Raji (cell line): Measurements from ENCODE around the gene TBC1D25.

Experiments
- POLR2A ChIP-seq: IDR thresholded peaks from 2 replicates; pipeline ENCODE4 v1.6.1; 2011; ENCODE audit warnings: low read depth, low read length, control low read depth; ENCODE audit not compliant: insufficient read depth

The TBC1D25 gene

GRCh38 chrX:48539345-48540027, at the start of gene TBC1D25:
Gene TBC1D25 (plus strand): TSS chrX:48539714. CDS start chrX:48539798, 84 bp downstream.
- no peak for TF ChIP-seq POLR2A

GRCh38 chrX:48489892-48490291, 49.6 kb upstream of the TBC1D25 start:
- no peak for TF ChIP-seq POLR2A

GRCh38 chrX:48490661-48491060, 48.9 kb upstream of the TBC1D25 start:
- TF ChIP-seq POLR2A, result no peak

- TF ChIP-seq POLR2A, result no peak
Observed at GRCh38 chrX:48491809-48492208, 47.7 kb upstream of the TBC1D25 start.

GRCh38 chrX:48492293-48492910, 47.1 kb upstream of the TBC1D25 start:
- no peak for TF ChIP-seq POLR2A

- TF ChIP-seq POLR2A, result no peak
Observed at GRCh38 chrX:48493890-48494364, 45.6 kb upstream of the TBC1D25 start.

GRCh38 chrX:48496660-48497059, 42.9 kb upstream of the TBC1D25 start:
- no peak for TF ChIP-seq POLR2A

GRCh38 chrX:48497871-48498270, 41.6 kb upstream of the TBC1D25 start:
- no peak for TF ChIP-seq POLR2A

- TF ChIP-seq POLR2A, result no peak
Observed at GRCh38 chrX:48498374-48498809, 41.1 kb upstream of the TBC1D25 start.

- TF ChIP-seq POLR2A, result no peak
Observed at GRCh38 chrX:48504261-48504660, 35.3 kb upstream of the TBC1D25 start.

- no peak for TF ChIP-seq POLR2A
Observed at GRCh38 chrX:48505481-48505880, 34.0 kb upstream of the TBC1D25 start.

- no peak for TF ChIP-seq POLR2A
Observed at GRCh38 chrX:48507246-48507645, 32.3 kb upstream of the TBC1D25 start.

- TF ChIP-seq POLR2A, result peak; percentile 53; the same call in 1 of the 2 replicates
Observed at GRCh38 chrX:48508400-48509244, 30.9 kb upstream of the TBC1D25 start, which contains the start of gene PORCN. Gene PORCN (plus strand): TSS chrX:48508992. CDS start chrX:48509821, 829 bp downstream.

GRCh38 chrX:48509245-48509590, 30.3 kb upstream of the TBC1D25 start:
- no peak for TF ChIP-seq POLR2A

- no peak for TF ChIP-seq POLR2A
Observed at GRCh38 chrX:48509619-48510018, 29.9 kb upstream of the TBC1D25 start.
